Mucosa of stomach (tissue), 1 donor: ENCODE data around the gene RAD18.

Source experiments
- H3K27me3 ChIP-seq: one replicate; pipeline ENCODE4 v1.7.0; 2013; ENCODE audit warnings: mild to moderate bottlenecking, low read length; ENCODE audit not compliant: control insufficient read depth, insufficient read depth
- H3K36me3 ChIP-seq: one replicate; pipeline ENCODE4 v1.7.0; 2013; ENCODE audit warnings: low read length; ENCODE audit not compliant: control insufficient read depth, insufficient read depth
- H3K4me1 ChIP-seq: one replicate; pipeline ENCODE4 v1.7.0; 2013; ENCODE audit warnings: mild to moderate bottlenecking, low read length; ENCODE audit not compliant: control insufficient read depth, insufficient read depth
- H3K4me3 ChIP-seq: one replicate; pipeline ENCODE4 v1.7.0; 2013; ENCODE audit warnings: low read length
- H3K9ac ChIP-seq: one replicate; pipeline ENCODE4 v1.7.0; 2013; ENCODE audit warnings: mild to moderate bottlenecking, low read length, moderate library complexity
- H3K9me3 ChIP-seq: one replicate; pipeline ENCODE4 v1.7.0; 2013; ENCODE audit warnings: mild to moderate bottlenecking, low read length, moderate library complexity; ENCODE audit not compliant: control insufficient read depth
- donor health status: Pancreatic carcinoma.

The RAD18 gene

GRCh38 chr3:8993331-8993730 lies 30.1 kb upstream of the RAD18 start:
- no peaks in the 10 kb centered on the region for H3K4me1 ChIP-seq
- H3K9me3 ChIP-seq = no peaks in the 10 kb centered on the region
- no peaks in the 10 kb centered on the region for H3K36me3 ChIP-seq
- H3K27me3 ChIP-seq = no peaks in the 10 kb centered on the region
- H3K9ac ChIP-seq = no peak overlapping the region
- no peak overlapping the region for H3K4me3 ChIP-seq

- H3K4me3 ChIP-seq = no peak overlapping the region
- H3K9me3 ChIP-seq = no peaks in the 10 kb centered on the region
- no peak overlapping the region for H3K9ac ChIP-seq
- no peaks in the 10 kb centered on the region for H3K27me3 ChIP-seq
- H3K4me1 ChIP-seq = peaks cover 2% of the 10 kb centered on the region
- H3K36me3 ChIP-seq = no peaks in the 10 kb centered on the region
Measured at GRCh38 chr3:8992854-8993253, 29.6 kb upstream of the RAD18 start.

- Histone ChIP-seq H3K36me3 (no peaks in the 10 kb centered on the region), H3K9me3 (no peaks in the 10 kb centered on the region), H3K4me3 (no peak overlapping the region), H3K4me1 (peaks cover 6% of the 10 kb centered on the region), H3K9ac (no peak overlapping the region), H3K27me3 (no peaks in the 10 kb centered on the region)
Measured at GRCh38 chr3:8992199-8992598, 28.9 kb upstream of the RAD18 start.

- Histone ChIP-seq H3K4me3 (no peak overlapping the region), H3K9ac (no peak overlapping the region), H3K36me3 (no peaks in the 10 kb centered on the region), H3K4me1 (peaks cover 6% of the 10 kb centered on the region), H3K27me3 (no peaks in the 10 kb centered on the region), H3K9me3 (no peaks in the 10 kb centered on the region)
Measured at GRCh38 chr3:8990266-8991215, 27.3 kb upstream of the RAD18 start.

- Histone ChIP-seq H3K9me3 (no peaks in the 10 kb centered on the region), H3K36me3 (no peaks in the 10 kb centered on the region), H3K27me3 (no peaks in the 10 kb centered on the region), H3K4me1 (peaks cover 13% of the 10 kb centered on the region), H3K9ac (no peak overlapping the region), H3K4me3 (no peak overlapping the region)
Measured at GRCh38 chr3:8988791-8989558, 25.7 kb upstream of the RAD18 start.

GRCh38 chr3:8988384-8988655 lies 25.0 kb upstream of the RAD18 start:
- H3K9ac ChIP-seq = no peak overlapping the region

GRCh38 chr3:8987645-8988383 lies 24.5 kb upstream of the RAD18 start:
- Histone ChIP-seq H3K4me3 (no peak overlapping the region), H3K9ac (no peak overlapping the region), H3K27me3 (no peaks in the 10 kb centered on the region), H3K4me1 (peaks cover 24% of the 10 kb centered on the region), H3K36me3 (no peaks in the 10 kb centered on the region), H3K9me3 (no peaks in the 10 kb centered on the region)

More at GRCh38 chr3:8988384-8988655, 25.0 kb upstream of the RAD18 start:
- H3K9me3 ChIP-seq = no peaks in the 10 kb centered on the region
- H3K27me3 ChIP-seq = no peaks in the 10 kb centered on the region
- peaks cover 19% of the 10 kb centered on the region for H3K4me1 ChIP-seq
- H3K4me3 ChIP-seq = no peak overlapping the region
- H3K36me3 ChIP-seq = no peaks in the 10 kb centered on the region

GRCh38 chr3:8987226-8987625 lies 24.0 kb upstream of the RAD18 start:
- H3K4me1 ChIP-seq = peaks cover 28% of the 10 kb centered on the region
- H3K9me3 ChIP-seq = no peaks in the 10 kb centered on the region
- no peak overlapping the region for H3K9ac ChIP-seq
- H3K27me3 ChIP-seq = no peaks in the 10 kb centered on the region
- no peak overlapping the region for H3K4me3 ChIP-seq
- no peaks in the 10 kb centered on the region for H3K36me3 ChIP-seq

GRCh38 chr3:8986741-8987140 lies 23.5 kb upstream of the RAD18 start:
- Histone ChIP-seq H3K4me3 (no peak overlapping the region), H3K27me3 (no peaks in the 10 kb centered on the region), H3K9me3 (no peaks in the 10 kb centered on the region), H3K9ac (no peak overlapping the region), H3K4me1 (peaks cover 30% of the 10 kb centered on the region), H3K36me3 (no peaks in the 10 kb centered on the region)

GRCh38 chr3:8985876-8986275 lies 22.6 kb upstream of the RAD18 start:
- no peaks in the 10 kb centered on the region for H3K9me3 ChIP-seq
- no peak overlapping the region for H3K4me3 ChIP-seq
- peaks cover 30% of the 10 kb centered on the region for H3K4me1 ChIP-seq
- H3K36me3 ChIP-seq = no peaks in the 10 kb centered on the region
- H3K27me3 ChIP-seq = no peaks in the 10 kb centered on the region
- no peak overlapping the region for H3K9ac ChIP-seq

GRCh38 chr3:8985411-8985831 lies 22.1 kb upstream of the RAD18 start:
- no peak overlapping the region for H3K4me3 ChIP-seq
- H3K36me3 ChIP-seq = no peaks in the 10 kb centered on the region
- no peaks in the 10 kb centered on the region for H3K27me3 ChIP-seq
- no peak overlapping the region for H3K9ac ChIP-seq
- peaks cover 30% of the 10 kb centered on the region for H3K4me1 ChIP-seq
- no peaks in the 10 kb centered on the region for H3K9me3 ChIP-seq

GRCh38 chr3:8984526-8984925 lies 21.3 kb upstream of the RAD18 start:
- Histone ChIP-seq H3K36me3 (no peaks in the 10 kb centered on the region), H3K9me3 (no peaks in the 10 kb centered on the region), H3K27me3 (no peaks in the 10 kb centered on the region), H3K9ac (no peak overlapping the region), H3K4me3 (no peak overlapping the region), H3K4me1 (peaks cover 30% of the 10 kb centered on the region)
